GM19468 (cell line): ENCODE data around the gene GRID2.
"Not testable (repeated sequence)": the region's sequence is repeated elsewhere in the genome, so short reads cannot be mapped to it uniquely, and the experiment has no call there.

Source experiments
- ATAC-seq: cut with Tn5 transposase; IDR thresholded peaks from one replicate; pipeline ENCODE4 v1.9.1; 2021; ENCODE audit warnings: mild to moderate bottlenecking, moderate library complexity, moderate number of reproducible peaks; ENCODE audit not compliant: unreplicated experiment; ENCODE audit errors: extremely low read depth

Gene GRID2

DNA sequence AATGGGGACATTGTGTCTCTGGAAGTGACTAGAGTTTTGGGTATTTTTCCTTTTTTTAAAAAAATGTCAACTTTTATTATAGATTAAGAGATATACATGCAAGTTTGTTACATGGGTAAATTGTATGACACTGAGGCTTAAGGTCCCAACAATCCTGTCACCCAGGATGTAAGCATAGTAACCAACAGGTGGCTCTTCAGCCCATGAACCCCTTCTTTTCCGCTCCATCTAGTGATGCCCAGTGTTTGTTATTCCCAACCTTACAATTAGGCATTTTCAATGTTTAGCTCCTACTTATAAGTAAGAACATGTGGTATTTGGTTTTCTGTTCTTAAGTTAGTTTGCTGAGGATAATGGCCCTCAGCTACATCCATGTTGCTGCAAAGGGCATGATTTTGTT, 102.7 kb downstream of the GRID2 start:
- ATAC-seq, result no peak

DNA sequence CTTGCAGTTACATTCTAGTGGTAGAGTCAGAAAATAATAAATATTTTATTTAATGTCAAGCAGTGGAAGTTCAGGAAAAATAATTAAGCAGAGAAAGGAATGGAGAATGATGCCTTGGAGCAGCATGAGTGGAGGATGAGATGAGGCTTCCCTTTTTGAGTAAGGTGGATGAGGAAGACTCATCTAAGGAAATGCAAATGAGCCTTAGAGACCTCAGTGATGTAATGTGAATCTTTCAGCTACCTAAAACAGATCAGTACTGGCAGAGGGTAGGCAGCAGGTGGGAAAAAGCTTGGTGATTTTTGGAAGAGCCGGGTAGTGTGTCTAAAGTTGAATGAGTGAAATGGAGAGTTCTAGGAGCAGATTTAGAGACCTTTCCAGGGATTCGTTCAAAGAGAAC, 118.2 kb downstream of the GRID2 start:
- ATAC-seq, result no peak

DNA sequence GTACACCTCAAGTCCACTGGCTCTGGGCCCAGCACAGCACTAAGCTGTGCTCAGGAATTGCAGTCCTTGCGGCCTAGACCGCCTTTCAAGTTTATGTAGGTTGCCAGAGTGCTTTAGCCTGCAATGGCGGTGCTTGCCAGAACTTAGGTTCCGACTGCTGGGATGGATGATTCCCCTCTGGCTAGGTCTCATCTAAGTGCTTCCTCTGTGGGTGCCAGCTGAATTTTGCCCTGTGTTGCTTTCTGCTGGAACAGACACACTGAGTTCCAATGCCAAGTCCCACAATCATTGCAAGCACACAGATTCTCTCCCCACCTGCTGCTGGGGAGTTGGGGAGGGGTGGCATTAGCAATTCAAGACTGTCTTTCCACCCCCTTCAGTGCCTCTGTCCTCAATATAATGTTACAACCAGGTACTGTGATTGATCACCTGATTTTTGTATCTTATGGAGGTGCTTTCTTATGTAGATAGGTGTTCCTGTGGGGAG, 129.5 kb downstream of the GRID2 start:
- no peak for ATAC-seq

DNA sequence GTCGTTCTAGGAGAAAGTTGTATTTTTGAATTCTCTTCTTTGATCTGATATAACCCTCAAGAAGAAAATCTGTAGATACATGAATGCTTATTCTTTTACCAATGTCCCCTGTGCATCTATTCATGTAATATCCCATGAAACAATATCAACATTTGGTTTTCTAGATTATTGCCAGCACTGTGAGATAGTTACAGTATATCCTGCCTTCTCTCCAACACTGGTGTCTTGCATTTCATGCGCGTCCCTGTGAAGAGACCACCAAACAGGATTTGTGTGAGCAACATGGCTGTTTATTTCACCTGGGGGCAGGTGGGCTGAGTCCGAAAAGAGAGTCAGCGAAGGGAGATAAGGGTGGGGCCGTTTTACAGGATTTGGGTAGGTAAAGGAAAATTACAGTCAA, 135.0 kb downstream of the GRID2 start:
- not testable (repeated sequence) for ATAC-seq

DNA sequence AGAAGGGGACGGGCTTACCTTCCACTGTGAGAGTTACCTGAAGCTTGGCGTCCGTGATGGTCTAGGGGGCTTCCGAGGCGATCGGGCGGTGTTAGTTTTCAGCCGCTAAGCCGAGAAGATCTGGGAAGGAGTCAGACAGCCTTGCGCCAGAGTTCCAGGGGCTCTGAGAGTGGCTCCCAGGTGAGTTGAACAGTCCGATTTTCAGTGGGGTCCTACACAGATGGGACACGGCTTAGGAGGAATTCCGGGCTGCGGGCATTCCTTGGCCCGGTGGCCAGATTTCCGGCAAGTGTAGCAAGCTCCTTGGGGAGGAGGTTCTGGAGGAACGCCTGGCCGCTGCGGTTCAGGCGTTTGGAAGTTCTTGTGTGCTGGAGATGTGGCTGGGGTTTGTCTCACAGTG, 138.4 kb downstream of the GRID2 start:
- not testable (repeated sequence) for ATAC-seq

DNA sequence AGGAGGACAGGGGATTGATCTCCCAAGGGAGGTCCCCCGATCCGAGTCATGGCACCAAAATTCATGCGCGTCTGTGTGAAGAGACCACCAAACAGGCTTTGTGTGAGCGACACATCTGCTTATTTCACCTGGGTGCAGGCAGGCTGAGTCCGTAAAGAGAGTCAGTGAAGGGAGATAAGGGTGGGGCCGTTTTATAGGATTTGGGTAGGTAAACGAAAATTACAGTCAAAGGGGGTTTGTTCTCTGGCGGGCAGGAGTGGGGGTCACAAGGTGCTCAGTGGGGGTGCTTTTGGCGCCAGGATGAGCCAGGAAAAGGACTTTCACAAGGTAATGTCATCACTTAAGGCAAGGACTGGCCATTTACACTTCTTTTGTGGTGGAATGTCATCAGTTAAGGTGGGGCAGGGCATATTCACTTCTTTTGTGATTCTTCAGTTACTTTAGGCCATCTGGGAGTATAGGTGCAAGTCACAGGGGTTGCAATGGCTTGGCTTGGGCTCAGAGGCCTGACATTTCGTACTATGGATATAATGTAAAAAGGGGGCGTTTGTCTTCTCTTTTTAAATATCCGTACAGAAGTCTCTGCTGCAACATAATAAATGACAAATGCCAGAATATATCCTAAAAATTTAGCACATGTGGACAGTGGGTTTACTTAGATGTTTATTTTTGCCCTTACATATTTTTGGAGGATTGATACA, 140.5 kb downstream of the GRID2 start:
- not testable (repeated sequence) for ATAC-seq

DNA sequence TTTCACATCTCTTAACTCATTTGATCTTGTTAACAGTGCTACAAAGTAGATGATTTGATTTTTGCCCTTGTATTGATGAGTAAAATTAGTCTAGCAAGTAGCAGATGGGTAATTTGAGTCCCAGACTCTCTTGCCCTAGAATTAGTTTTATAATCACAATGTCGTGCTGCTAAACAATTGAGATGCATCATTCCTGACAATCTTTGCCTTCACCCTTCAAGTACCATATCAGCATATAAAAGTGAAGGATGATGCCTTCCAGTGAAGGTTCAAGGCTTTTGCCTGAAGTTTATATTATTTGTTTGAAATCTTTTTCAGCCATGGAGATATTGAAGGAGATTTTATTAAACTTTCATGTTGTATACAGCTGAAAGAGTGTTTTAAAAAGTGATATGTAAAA, 141.4 kb downstream of the GRID2 start:
- ATAC-seq, result no peak

DNA sequence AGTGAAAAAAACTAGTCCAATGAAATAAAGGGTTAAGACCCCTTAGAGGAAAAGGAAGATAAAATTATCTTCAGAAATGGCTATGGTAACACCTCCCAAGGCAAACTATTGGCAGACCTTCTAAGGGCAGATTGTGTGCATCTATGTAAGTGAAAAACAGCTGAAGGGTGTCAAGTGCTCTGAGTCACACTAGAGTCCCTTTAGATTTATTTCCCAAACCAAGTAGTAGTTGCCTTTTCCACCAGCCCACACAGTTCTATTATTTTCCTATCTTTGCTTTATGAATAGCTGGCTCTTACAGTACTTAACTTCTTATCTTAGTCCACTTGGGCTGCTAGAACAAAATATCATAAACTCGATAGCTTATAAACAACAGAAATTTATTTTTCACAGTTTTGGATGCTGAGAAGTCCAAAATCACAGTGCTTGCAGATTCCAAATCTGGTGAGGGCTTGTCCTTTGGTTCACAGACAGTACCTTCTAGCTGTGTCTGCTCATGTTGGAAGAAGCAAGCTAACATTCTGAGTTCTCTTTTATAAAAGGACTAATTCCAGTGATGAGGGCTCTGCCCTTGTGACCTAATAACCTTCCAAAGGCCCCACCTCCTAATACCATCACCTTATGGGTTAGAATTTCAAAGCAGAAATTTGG, 143.6 kb downstream of the GRID2 start:
- no peak for ATAC-seq

DNA sequence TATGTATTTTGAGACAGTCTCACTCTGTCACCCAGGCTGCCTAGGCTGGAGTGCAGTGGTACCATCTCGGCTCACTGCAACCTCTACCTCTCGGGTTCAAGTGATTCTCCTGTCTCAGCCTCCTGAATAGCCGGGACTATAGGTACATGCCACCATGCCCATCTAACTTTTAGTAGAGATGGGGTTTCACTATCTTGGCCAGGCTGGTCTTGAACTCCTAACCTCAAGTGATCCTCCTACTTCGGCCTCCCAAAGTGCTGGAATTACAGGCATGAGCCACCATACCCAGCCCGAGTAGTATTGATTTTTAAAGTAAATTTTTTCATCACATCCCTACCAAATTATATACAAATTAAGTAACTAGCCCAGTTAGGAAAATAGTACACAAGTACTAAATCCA, 144.4 kb downstream of the GRID2 start:
- not testable (repeated sequence) for ATAC-seq

DNA sequence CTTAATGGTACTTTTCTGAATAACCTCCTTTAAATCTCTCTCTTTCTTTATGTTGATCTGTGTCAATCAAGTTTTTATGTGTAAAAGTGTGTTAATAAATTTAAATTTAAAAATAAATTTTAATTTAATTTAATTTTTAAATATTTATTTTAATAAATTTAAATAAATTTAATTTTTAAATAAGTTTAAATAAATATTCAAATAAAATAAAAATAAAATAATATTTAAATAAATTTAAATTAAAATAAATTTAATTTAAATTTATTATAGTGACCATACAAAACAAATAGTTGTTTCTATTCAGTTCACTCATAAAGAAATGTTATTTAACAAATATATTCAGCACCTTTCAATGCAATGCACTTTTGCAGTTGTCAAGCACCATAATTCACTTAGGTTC, 146.9 kb downstream of the GRID2 start:
- no peak for ATAC-seq

DNA sequence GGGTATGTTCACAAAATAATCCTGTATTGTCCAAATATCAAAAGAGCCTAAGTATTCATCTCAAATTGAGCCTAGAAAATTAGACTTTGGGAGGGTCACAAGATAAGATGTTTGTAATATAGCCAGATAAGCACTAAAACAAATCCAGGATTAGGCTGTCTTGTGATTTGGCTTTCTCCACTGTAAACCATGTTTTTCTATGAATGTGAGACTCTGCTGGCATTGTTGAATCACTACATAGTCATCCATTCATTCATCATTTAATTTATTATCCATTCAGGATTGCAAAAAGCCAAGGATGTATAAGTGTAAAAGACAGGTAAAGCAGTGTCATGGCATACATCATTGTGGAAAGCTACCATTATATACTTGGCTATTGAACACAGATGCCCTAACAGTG, 148.0 kb downstream of the GRID2 start:
- ATAC-seq, result no peak

DNA sequence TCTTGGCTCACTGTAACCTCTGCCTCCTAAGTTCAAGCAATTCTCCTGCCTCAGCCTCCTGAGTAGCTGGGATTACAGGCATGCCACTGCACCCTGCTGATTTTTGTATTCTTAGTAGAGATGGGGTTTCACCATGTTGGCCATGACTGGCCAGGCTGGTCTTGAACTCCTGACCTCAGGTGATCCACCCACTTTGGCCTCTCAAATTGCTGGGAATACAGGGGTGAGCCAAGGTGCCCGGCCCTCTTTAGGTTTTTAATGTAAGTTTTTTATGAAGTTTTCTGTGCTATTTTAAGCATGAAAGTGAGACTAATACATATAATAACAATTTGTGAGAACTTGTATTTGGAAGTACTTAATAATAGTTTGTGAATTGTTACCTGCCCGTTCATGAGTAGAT, 148.6 kb downstream of the GRID2 start:
- not testable (repeated sequence) for ATAC-seq

DNA sequence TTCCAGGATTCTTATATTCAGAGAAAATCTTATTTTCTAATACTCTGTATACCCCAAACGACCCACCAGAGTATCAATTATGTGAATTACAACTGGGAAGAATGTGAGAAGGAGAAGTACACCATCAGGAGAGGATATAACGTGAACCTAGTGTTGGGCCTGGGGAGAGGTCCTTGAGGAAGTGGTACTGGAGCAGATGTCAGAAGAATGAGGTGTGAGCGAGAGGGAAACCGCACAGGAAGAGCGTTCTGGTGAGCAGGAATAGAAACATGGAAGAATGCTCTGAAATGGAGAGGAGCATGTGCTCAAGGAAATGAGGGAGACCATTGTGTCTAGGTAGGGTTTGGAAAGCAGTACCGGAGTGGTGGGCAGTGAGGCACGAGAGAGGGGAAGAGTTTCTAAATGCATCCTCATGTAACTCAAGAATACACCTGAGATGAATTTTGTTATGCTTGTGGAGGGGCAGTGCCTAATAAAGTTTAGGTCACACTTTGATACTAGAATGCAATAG, 151.6 kb downstream of the GRID2 start:
- ATAC-seq, result no peak

DNA sequence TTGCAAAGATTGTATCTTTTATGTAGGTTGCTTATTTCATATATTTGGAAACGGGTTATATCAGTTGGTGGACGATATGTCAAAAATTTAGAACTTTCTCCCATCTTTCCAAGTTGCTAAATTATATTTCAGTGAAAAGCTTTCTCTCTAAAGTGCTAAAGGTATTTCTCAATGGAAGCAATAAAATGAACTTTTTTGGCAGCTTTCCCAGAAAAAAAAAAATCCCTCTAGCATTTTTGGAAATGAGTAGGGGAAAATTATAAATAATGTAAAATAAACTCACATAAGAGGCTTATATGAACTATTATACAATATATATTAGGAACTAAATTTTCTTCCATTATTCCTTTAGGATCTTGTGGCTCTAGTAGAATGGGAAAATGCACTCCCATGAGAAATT, 152.2 kb downstream of the GRID2 start:
- no peak for ATAC-seq

DNA sequence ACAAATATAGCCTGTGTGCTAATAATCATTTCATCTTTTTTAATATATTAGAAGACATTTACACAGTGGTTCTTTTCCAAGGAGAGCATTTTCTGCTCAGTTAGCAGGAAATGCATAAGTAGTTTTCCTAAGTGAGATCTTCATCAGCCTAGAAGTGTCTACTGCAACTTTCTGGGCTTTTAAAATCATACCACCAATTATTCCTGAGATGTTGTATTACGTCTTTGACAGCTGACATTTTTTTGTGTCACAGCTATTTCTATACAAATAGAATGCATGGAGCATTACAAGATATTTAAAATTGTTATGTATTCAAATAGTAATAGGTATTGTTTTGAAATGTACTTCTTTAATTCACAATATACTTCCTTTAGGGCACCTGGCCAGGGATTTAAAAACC, 158.0 kb downstream of the GRID2 start:
- no peak for ATAC-seq

DNA sequence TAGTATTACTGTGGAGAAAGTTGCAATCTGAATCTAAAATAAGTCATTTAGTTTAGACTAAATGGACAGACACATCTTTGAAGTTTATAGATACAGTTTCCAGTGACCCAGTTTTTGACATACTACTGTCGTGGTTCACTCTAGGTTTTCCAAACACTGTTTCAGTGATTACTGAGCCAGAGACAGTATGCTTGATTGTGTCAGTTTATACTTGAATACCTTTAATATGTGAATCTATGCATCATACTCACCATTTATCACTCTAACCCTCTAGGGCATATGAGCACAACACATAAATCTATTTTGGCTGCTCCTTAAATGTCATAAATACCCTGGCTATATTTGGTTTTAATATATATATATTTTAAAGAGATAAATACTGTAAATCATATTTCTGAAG, 173.5 kb downstream of the GRID2 start:
- ATAC-seq, result no peak

DNA sequence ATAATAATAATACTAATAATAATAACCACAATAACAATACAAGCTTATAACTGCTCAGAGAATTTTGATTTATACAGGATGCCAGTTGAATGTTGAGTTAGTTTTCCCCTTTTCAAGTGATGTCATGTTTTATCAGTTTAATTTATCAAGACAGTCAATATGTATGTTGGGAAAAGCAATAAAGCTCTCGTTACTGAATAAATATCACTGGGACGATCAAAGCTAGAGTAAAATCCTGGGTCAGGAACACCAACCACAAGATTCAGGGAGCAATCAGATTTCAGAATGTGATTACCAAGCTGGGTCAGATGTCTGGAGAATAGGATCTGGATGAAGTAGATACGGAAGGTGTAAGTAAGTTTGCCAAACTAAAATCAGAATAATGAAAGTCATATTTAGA, 179.6 kb downstream of the GRID2 start:
- no peak for ATAC-seq

DNA sequence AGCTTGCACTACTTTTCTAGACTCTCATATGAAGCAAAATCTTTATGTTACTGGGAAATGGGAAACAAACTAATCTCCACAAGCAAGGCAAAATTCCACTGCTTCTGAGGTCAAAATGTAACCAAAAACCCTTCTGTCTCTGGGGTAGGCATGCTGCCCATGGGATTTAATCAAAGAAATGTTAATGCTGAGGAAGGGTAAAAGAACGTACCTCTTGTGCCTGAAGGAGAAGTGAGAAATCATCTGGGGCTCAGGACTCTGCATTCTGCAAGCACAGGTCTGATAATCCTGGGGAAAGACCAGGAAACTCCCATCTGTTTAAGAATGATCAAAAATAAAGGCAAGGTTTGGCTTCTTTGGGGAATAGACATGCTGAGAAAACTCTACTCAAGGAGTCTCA, 184.7 kb downstream of the GRID2 start:
- no peak for ATAC-seq

DNA sequence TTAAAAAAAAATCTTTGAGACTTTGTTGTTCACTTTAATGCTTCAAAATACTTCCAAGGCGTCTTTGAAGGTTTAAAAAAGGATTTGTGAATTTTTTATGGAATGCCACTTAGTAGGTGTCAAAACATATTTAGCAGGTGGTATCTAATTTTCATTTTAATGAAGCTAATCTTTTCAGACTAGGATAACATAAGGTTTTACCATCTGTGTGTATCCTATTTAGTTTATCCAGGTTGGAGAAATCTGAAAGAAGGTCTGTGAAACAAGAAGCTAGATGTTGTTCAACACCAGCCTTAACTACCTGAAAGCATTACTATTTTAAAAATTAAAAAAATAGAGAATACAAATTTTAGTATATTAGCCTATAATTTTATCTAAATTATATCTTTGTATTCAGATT, 193.4 kb downstream of the GRID2 start:
- no peak for ATAC-seq

DNA sequence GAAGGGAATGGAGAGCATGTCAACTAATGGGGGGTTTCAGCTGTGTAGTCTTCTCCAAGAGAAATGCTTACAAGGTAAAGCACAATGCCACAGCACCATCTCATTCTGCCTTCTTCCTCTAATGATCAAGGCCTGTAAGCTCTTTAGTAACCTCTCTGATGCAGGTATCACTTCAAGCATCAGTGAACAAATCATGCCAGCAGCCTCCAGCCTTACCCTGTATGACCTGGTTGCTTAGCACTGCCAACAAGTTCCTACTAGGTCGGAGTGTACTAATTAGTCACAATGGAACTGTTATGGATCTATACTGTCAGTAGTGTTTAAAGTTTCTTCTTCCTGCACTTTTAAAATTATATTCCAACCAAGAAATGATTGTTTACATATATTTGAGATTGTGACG, 197.7 kb downstream of the GRID2 start:
- ATAC-seq, result no peak

DNA sequence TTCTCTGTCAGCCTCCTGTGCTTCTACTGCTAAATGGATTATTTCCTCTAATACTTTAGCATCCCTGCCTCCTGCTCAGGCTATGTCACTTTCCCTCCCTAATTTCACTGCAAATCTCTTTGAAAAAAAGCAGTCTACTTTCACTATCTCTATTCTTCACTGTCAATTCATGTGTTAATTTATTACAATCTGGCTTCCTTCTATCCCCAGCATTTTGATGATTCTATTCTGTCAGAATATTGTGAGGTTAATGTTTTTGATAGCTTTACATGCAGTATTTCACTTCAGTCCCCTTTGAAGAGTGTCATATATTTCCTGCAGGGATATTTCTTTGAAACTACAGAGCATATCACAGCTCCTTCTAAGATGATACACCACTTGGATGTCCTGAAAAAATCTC, 203.2 kb downstream of the GRID2 start:
- no peak for ATAC-seq

DNA sequence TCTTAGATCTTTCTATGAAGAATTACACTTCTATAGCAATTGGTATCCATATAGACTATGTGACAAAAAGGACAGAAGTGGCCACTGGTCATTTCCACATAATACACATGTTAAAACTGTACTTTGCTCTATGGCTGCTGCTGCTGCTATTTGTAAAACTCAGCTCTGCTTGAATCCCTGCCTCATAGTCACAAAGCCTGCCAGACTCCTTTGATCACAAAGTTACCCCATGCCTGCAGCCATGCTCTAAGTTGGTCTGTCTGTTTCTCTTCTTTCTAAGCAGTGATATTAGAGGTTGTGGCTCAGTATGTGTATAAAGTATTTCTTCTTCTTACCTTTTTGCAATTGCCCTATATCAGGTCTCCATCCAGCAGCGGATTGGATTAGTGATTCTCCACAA, 210.9 kb downstream of the GRID2 start:
- ATAC-seq, result no peak
